OCI-M2 (cell line): ENCODE results near the gene TXNRD1.
"Not testable (repeated sequence)": the region's sequence is repeated elsewhere in the genome, so short reads cannot be mapped to it uniquely, and the experiment has no call there.

Experiments
- DNase-seq: peaks from one replicate; lab custom pipeline; 2025; ENCODE audit not compliant: unreplicated experiment; lab: John Stamatoyannopoulos, UW

The TXNRD1 gene

DNA sequence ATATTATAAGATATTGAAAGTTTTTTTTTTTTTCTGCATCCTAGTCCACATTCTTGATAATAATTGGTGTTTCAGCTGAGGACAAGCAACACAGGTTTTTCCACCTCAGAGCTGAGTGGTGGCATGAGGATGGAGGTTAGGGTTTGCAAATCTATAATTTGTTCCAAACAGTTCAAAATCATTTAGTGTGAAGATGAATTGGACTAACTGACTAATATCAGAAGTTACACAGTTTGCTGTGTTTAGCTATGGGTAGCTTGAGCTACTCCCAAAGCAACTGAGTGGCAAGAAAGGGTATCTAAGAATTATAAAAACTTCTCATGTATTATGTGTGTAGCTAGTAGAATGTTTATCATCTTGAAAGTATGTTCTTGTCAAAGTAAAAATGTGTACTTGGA, 105.0 kb downstream of the TXNRD1 start:
- DNase-seq, result no peak

DNA sequence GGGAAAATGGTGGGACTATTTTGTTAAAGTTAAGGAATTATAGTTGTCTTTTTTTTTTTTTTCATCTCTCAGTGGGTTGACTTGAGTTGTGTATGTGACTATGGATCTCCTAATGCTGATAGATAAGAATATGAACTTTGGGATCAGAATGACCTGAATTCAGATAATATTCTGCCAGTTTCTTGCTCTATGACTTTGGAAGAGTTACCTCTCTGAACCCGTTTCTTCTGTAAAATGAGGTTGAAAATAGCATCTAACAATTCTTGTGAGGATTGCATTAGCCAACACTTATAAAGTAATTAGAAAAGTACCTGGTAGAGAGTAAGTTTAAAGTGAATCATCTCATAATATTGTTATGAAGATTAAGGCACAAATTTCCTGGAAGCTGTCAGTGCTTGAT, 106.4 kb downstream of the TXNRD1 start:
- DNase-seq, result no peak

GRCh38 chr12:104322533-104322932, 107.0 kb downstream of the TXNRD1 start:
- not testable (repeated sequence) for DNase-seq

GRCh38 chr12:104323899-104324298, 108.3 kb downstream of the TXNRD1 start:
- no peak for DNase-seq

DNA sequence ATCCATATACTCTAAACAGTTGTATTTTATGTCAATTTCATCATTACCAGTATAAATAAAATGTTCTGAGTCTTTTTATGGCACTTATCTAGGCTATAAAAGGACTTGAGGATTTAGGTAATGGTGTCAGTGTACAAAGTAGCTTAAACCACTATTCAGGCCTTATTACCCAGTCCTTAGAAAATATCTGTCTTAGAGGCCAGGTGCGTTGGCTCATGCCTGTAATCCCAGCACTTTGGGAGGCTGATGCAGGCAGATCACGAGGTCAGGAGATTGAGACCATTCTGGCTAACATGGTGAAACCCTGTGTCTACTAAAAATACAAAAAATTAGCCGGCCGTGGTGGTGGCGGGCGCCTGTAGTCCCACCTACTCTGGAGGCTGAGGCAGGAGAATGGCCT, 112.7 kb downstream of the TXNRD1 start:
- not testable (repeated sequence) for DNase-seq

- DNase-seq, result no peak
These were observed 113.2 kb downstream of the TXNRD1 start for GRCh38 chr12:104328790-104329189.

GRCh38 chr12:104329707-104330532, 114.3 kb downstream of the TXNRD1 start:
- no peak for DNase-seq

- no peak for DNase-seq
These were observed 115.8 kb downstream of the TXNRD1 start for GRCh38 chr12:104331376-104331775.

DNA sequence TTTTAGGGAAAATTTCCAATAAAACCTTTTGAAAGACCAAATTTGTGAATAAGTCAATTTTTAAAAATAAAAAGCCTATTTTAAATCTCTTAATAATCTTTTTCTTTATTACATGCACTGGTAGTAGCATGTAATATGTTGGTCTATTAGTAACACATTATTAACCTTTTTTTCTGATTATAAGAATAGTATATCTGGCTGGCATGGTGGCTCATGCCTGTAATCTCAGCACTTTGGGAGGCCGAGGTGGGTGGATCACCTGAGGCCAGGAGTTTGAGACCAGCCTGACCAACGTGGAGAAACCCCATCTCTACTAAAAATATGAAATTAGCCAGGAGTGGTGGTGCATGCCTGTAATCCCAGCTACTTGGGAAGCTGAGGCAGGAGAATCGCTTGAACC, 116.7 kb downstream of the TXNRD1 start:
- not testable (repeated sequence) for DNase-seq

DNA sequence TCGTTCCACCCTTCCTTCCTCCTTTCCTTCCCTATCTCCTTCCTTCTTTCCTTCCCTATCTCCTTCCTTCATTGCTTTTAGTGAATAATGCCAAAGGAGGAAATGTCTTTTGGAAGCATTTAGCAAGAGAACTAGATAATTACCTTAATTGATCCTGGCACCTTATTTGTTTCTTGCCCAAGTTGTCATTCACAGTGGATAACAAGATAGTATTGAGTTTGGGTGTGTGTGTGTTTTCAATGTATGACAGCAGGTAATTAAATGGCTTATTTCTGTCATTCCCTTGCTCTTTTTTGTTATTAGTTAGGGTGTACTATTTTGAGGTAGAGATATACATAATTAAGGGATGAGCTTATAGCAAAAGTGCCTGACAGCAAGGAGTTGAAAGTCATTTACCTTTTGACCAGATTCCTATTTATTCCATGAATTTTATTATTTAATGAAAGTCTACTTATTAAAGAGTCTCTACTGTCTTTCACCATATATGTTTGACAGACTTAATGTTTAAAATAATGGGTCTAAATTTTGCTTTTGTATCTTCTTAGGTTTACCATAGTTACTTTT, 118.2 kb downstream of the TXNRD1 start:
- no peak for DNase-seq

GRCh38 chr12:104334581-104334980, 119.0 kb downstream of the TXNRD1 start:
- no peak for DNase-seq

DNA sequence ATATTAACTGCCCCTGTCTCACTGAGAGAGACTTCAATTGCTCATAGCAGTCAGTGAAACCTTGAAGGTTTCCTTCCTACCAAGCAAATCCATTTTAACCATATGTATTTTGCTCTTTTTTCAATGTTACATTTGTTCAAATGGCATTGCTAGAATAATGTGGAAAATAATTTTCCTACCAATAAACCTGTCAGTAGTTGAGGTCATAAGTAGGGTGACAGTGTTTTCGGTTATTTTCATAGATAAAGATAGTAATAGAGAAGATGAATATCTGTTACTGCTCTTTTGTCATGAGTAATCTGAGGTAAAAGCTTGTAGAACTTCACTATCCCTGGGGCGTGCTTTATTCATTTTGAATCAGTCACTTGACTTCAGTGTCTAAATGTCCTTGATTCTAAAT, 120.5 kb downstream of the TXNRD1 start:
- no peak for DNase-seq

DNA sequence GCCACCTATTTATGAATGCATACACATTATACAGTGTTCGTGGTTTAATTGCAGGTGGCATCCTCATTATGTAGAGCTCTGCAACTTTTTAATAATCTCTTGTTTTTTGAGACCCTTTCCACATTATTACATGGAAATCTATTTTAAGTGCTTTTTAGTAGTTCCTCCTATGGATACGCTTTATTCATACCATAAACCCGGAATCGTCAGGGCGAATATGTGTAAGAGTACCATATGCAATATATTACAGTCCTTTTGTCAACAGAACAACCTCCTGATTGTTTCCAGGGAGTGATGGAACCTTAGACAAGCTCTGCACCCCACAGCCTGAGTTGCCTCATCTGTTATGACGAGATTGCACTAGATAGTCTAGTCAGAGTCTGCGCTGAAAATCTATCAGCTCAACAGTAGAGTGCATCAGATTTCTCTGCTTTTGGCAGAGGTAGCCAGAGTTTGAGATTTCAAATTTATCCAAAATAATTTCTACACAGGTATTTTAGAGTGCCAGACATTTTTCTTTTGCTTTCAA, 121.5 kb downstream of the TXNRD1 start:
- DNase-seq, result no peak

GRCh38 chr12:104339663-104340062, 124.1 kb downstream of the TXNRD1 start:
- no peak for DNase-seq

DNA sequence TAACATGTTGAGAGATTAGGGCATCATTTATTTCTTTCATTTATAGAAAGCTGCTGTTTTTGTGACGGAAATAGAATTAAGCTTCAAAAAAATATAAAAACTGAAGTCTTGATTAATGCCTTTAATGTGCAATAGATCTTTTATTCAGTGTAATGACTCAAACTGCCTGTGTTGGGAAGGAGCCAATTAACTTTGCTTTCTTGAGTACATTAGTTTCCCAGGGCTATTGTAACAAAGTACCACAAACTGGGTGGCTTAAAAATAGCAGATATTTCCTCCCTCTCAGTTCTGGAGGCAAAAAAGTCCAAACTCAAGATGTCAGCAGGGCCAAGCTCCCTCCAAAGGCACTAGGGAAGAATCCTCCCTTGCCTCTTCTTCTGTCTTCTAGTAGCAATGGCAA, 124.6 kb downstream of the TXNRD1 start:
- DNase-seq, result no peak

- no peak for DNase-seq
These were observed 125.5 kb downstream of the TXNRD1 start for GRCh38 chr12:104340925-104341611.

- DNase-seq, result no peak
These were observed 126.6 kb downstream of the TXNRD1 start for GRCh38 chr12:104342147-104342546.

- DNase-seq, result no peak
These were observed 127.2 kb downstream of the TXNRD1 start for GRCh38 chr12:104342635-104343249.

GRCh38 chr12:104344682-104345081, 129.1 kb downstream of the TXNRD1 start:
- no peak for DNase-seq

GRCh38 chr12:104345234-104346066, 129.9 kb downstream of the TXNRD1 start:
- no peak for DNase-seq
